NT2/D1 (cell line): ENCODE results near the gene HAGHL.

Experiments used
- SUZ12 ChIP-seq: IDR thresholded peaks from 2 replicates; pipeline ENCODE4 v1.6.1; 2011; ENCODE audit not compliant: insufficient read length, insufficient read depth; ENCODE audit errors: extremely low read depth
- YY1 ChIP-seq: IDR thresholded peaks from 2 replicates; pipeline ENCODE4 v1.6.1; 2011; ENCODE audit not compliant: insufficient read length, insufficient read depth
- ZNF274 ChIP-seq: IDR thresholded peaks from 2 replicates; pipeline ENCODE4 v1.6.1; 2011; ENCODE audit warnings: mild to moderate bottlenecking, low read depth, low read length

GRCh38 chr16:693364-693763 is 33.5 kb upstream of the HAGHL start:
- TF ChIP-seq YY1 (no peak), SUZ12 (no peak), ZNF274 (no peak)
